ENCODE results near the gene PPP2R2C. TPM values are rescaled to one million over a fixed set of nuclear protein-coding genes. Genes with fewer than 3 reads are reported as not detected.
A peak's percentile ranks its signal among the peaks of the same experiment; 100 is the strongest.

PPP2R2C gene
- total RNA-seq, 2 experiments from 2014 or later: not detected

- Mint-ChIP-seq H3K36me3 (no peaks in the 10 kb centered on the region), H3K27me3 (peaks cover 8% of the 10 kb centered on the region), H3K4me3 (no peak overlapping the region), H3K4me1 (ENCODE audit: low read depth) (no peaks in the 10 kb centered on the region), H3K27ac (no peak overlapping the region), H3K9me3 (no peaks in the 10 kb centered on the region)
- ChIA-PET CTCF (no interaction called here), POLR2A (no interaction called here)
- intact Hi-C loops (cut with micrococcal nuclease): no loop called here
- DNase-seq: no peak
These were observed 100.6 kb downstream of the PPP2R2C start for GRCh38 chr4:6371812-6372211.

DNA sequence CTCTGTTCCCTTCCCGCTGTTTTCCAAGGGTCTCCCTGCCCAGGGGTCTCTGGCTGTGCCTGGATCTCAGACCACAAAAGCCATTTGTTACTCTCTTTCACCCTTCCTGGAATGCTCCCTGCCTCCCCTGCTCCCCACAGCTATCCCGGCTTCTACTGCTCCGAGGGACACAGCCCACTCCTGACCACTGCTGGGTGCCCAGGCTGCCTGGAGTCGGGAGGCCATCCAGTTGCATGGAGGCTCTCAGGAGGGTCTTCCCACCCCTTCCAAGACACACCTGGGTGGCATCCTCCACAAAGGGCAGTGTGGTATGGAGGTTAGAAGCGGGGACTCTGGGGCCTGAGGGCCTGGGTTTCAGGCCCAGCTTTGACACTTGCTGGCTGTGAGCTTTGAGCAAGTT lies 101.1 kb downstream of the PPP2R2C start:
- Mint-ChIP-seq H3K4me3 (no peak overlapping the region), H3K9me3 (no peaks in the 10 kb centered on the region), H3K4me1 (ENCODE audit: low read depth) (no peaks in the 10 kb centered on the region), H3K36me3 (no peaks in the 10 kb centered on the region), H3K27ac (no peak overlapping the region), H3K27me3 (peaks cover 8% of the 10 kb centered on the region)
- ChIA-PET POLR2A (no interaction called here), CTCF (no interaction called here)
- DNase-seq: no peak
- intact Hi-C loops (cut with micrococcal nuclease): no loop called here

- intact Hi-C loops (cut with micrococcal nuclease): no loop called here
- ChIA-PET CTCF (no interaction called here), POLR2A (no interaction called here)
- Mint-ChIP-seq H3K36me3 (no peaks in the 10 kb centered on the region), H3K9me3 (no peaks in the 10 kb centered on the region), H3K4me3 (no peak overlapping the region), H3K4me1 (ENCODE audit: low read depth) (no peaks in the 10 kb centered on the region), H3K27me3 (peaks cover 8% of the 10 kb centered on the region), H3K27ac (no peak overlapping the region)
- DNase-seq: no peak
These were observed 102.3 kb downstream of the PPP2R2C start for GRCh38 chr4:6369924-6370645.

GRCh38 chr4:6369511-6369910 lies 102.9 kb downstream of the PPP2R2C start:
- no peaks in the 10 kb centered on the region for H3K4me1 Mint-ChIP-seq (ENCODE audit: low read depth)
- ChIA-PET CTCF (no interaction called here), POLR2A (no interaction called here)
- H3K27ac Mint-ChIP-seq: no peak overlapping the region
- peaks cover 8% of the 10 kb centered on the region for H3K27me3 Mint-ChIP-seq
- no peaks in the 10 kb centered on the region for H3K36me3 Mint-ChIP-seq
- no peak overlapping the region for H3K4me3 Mint-ChIP-seq
- no peaks in the 10 kb centered on the region for H3K9me3 Mint-ChIP-seq
- DNase-seq: no peak
- intact Hi-C loops (cut with micrococcal nuclease): no loop called here

DNA sequence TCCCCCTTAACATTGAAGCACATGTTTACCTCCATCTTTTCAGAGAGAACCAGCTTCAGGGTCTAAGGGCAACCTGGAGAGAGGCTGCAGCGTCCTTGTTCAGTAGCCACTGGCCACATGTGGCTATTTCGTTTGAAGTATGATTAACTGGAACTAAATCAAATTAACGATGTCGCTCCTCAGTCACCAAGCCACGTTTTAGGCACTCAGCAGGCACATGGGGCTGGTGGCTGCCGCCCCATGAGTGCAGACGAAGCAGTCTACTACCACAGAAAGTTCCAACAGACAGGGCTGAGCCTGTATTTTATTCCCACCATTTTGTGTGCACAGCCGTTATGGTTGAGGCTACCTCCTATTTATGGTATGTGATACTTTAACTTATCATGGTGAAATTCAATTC lies 103.4 kb downstream of the PPP2R2C start:
- Mint-ChIP-seq H3K9me3 (no peaks in the 10 kb centered on the region), H3K27ac (no peak overlapping the region), H3K36me3 (no peaks in the 10 kb centered on the region), H3K27me3 (peaks cover 8% of the 10 kb centered on the region), H3K4me3 (no peak overlapping the region), H3K4me1 (ENCODE audit: low read depth) (no peaks in the 10 kb centered on the region)
- no peak for DNase-seq
- CTCF ChIA-PET: no interaction called here
- POLR2A ChIA-PET: no interaction called here
- intact Hi-C loops (cut with micrococcal nuclease): no loop called here

GRCh38 chr4:6368601-6369000 lies 103.8 kb downstream of the PPP2R2C start:
- Mint-ChIP-seq H3K9me3 (no peaks in the 10 kb centered on the region), H3K4me3 (no peak overlapping the region), H3K36me3 (no peaks in the 10 kb centered on the region), H3K4me1 (ENCODE audit: low read depth) (no peaks in the 10 kb centered on the region), H3K27ac (no peak overlapping the region), H3K27me3 (peaks cover 8% of the 10 kb centered on the region)
- no peak for DNase-seq
- ChIA-PET POLR2A (no interaction called here), CTCF (no interaction called here)
- intact Hi-C loops (cut with micrococcal nuclease): no loop called here

DNA sequence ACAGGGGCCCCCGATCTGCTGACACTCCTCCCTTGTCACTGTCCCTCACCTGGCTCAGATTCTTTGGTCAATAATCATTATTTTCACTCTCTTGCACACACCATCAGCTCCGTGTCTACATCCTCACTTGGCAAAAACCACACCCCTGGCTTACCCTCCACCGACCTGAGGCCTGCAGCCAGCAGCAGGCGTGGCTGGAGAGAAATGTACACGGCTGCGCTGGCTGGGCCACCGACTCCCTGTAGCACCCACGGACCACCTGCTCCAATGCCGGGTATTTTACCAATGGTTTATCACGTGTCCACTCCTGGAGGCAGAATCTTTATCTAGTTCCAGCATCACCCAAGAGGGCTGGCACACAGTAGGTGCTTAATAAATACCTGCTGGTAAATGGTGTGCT lies 104.3 kb downstream of the PPP2R2C start:
- no peaks in the 10 kb centered on the region for H3K9me3 Mint-ChIP-seq
- H3K36me3 Mint-ChIP-seq: no peaks in the 10 kb centered on the region
- DNase-seq: no peak
- H3K27ac Mint-ChIP-seq: no peak overlapping the region
- ChIA-PET CTCF (no interaction called here), POLR2A (no interaction called here)
- H3K27me3 Mint-ChIP-seq: peaks cover 8% of the 10 kb centered on the region
- H3K4me1 Mint-ChIP-seq (ENCODE audit: low read depth): no peaks in the 10 kb centered on the region
- intact Hi-C loops (cut with micrococcal nuclease): no loop called here
- no peak overlapping the region for H3K4me3 Mint-ChIP-seq

GRCh38 chr4:6367371-6367851 lies 105.0 kb downstream of the PPP2R2C start:
- Mint-ChIP-seq H3K36me3 (no peaks in the 10 kb centered on the region), H3K27ac (no peak overlapping the region), H3K27me3 (peaks cover 12% of the 10 kb centered on the region), H3K9me3 (no peaks in the 10 kb centered on the region), H3K4me3 (no peak overlapping the region), H3K4me1 (ENCODE audit: low read depth) (no peaks in the 10 kb centered on the region)
- ChIA-PET CTCF (no interaction called here), POLR2A (no interaction called here)
- no peak for DNase-seq
- intact Hi-C loops (cut with micrococcal nuclease): no loop called here

DNA sequence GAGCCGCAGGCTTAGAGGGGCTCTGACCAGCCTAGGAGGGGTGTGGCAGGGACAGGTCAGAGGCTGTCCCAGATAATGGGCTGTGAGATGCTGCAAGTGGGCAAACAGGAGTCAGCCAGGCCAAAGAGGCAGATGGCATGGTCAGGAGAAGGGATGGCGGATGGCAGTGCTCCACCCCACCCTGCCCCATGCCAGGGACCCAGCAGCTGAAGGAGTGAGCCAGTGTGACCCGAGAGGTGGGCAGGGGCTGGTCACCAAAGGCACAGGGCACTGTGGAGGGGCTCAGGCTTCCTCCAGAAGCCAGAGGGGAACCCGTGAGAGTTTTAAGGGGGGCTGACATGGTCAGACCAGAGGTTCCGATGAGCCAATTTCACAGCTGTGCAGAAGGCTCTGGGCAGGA lies 105.8 kb downstream of the PPP2R2C start:
- Mint-ChIP-seq H3K4me3 (no peak overlapping the region), H3K27me3 (peaks cover 14% of the 10 kb centered on the region), H3K4me1 (ENCODE audit: low read depth) (no peaks in the 10 kb centered on the region), H3K27ac (no peak overlapping the region), H3K36me3 (no peaks in the 10 kb centered on the region), H3K9me3 (no peaks in the 10 kb centered on the region)
- DNase-seq: no peak
- CTCF ChIA-PET: no interaction called here
- intact Hi-C loops (cut with micrococcal nuclease): no loop called here
- POLR2A ChIA-PET: no interaction called here

DNA sequence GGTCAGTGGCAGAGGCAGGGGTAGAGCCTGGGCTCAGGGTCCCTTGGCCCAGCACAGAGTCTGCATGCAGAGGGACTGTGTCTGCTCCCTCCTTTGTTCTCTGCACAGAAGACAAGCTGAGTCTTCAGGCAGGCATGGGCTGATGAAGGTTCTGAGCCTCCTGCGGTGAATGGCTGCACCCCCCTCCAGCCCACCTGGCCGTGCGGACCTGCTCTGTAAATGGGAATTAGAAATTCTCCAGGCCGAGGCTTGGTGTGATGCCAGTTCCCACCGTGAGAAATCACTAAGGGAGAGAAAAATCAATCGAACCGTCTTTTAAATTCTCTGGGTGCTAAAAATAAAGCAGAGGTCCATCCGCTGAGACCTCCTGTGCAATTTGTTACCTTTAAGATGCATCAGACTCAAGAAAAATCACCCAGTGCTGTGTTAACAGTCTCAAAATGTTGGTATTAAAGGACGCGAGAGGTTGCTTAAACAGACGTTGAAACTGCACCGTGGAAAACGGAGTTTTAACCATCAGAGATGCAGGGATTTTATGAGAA lies 106.8 kb downstream of the PPP2R2C start:
- Mint-ChIP-seq H3K27ac (no peak overlapping the region), H3K36me3 (no peaks in the 10 kb centered on the region), H3K4me1 (ENCODE audit: low read depth) (no peaks in the 10 kb centered on the region), H3K9me3 (no peaks in the 10 kb centered on the region), H3K4me3 (no peak overlapping the region), H3K27me3 (peaks cover 14% of the 10 kb centered on the region)
- ChIA-PET POLR2A (no interaction called here), CTCF (no interaction called here)
- intact Hi-C loops (cut with micrococcal nuclease): no loop called here
- DNase-seq: no peak

GRCh38 chr4:6364581-6364980 lies 107.8 kb downstream of the PPP2R2C start:
- ChIA-PET CTCF (no interaction called here), POLR2A (no interaction called here)
- Mint-ChIP-seq H3K4me1 (ENCODE audit: low read depth) (no peaks in the 10 kb centered on the region), H3K9me3 (no peaks in the 10 kb centered on the region), H3K27ac (no peak overlapping the region), H3K36me3 (no peaks in the 10 kb centered on the region), H3K4me3 (no peak overlapping the region), H3K27me3 (peaks cover 14% of the 10 kb centered on the region)
- no peak for DNase-seq
- intact Hi-C loops (cut with micrococcal nuclease): no loop called here

GRCh38 chr4:6364146-6364545 lies 108.3 kb downstream of the PPP2R2C start:
- DNase-seq: no peak
- Mint-ChIP-seq H3K9me3 (no peaks in the 10 kb centered on the region), H3K27me3 (peaks cover 14% of the 10 kb centered on the region), H3K4me1 (ENCODE audit: low read depth) (no peaks in the 10 kb centered on the region), H3K4me3 (no peak overlapping the region), H3K36me3 (no peaks in the 10 kb centered on the region), H3K27ac (no peak overlapping the region)
- CTCF ChIA-PET: no interaction called here
- POLR2A ChIA-PET: no interaction called here
- intact Hi-C loops (cut with micrococcal nuclease): no loop called here

DNA sequence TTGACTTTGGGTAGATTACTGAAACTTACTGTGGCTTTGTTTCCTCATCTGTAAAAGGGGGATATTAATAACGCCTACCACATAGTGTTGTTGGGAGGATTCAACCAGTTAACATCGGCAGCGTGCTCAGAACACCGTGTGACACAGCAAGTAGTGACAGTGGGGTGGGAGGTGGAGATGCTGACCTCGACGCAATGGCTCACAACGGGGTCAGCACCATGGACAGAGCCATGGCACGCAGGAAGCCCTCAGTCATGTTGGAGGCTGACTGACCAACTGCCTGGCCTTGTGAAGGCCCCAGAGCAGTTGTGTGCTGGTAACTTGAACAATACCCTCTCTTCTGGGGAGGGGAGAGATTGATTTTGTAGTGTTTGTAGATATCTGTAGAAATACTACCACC lies 109.5 kb downstream of the PPP2R2C start:
- intact Hi-C loops (cut with micrococcal nuclease): no loop called here
- Mint-ChIP-seq H3K27me3 (peaks cover 7% of the 10 kb centered on the region), H3K36me3 (no peaks in the 10 kb centered on the region), H3K9me3 (no peaks in the 10 kb centered on the region), H3K27ac (no peak overlapping the region), H3K4me3 (no peak overlapping the region), H3K4me1 (ENCODE audit: low read depth) (no peaks in the 10 kb centered on the region)
- CTCF ChIA-PET: interaction anchor here (1.1 to 1.5 kb wide), 2 partner anchors 31 to 35 kb away, joined by 3 read pairs; no protein-coding TSS in a partner anchor
- peak; percentile 50 for DNase-seq
- POLR2A ChIA-PET: no interaction called here
